CD14-positive monocyte (primary cell): ENCODE data around the gene MSI1. TPM values are rescaled to one million over a fixed set of nuclear protein-coding genes. Genes with fewer than 3 reads are reported as not detected.

Experiments
- DNase-seq, 3 donors: peaks; one replicate each; pipeline ENCODE4 v3.0.0-alpha.2; 2011 to 2022
- H2AFZ ChIP-seq: 2 replicates; pipeline ENCODE4 v1.6.0; 2012; ENCODE audit warnings: mild to moderate bottlenecking, low read depth, low read length, inconsistent platforms; ENCODE audit not compliant: insufficient read depth, poor library complexity, severe bottlenecking
- H3K27ac ChIP-seq, 2 donors: 1 replicate in 1 of 2; 2 replicates in 1 of 2; pipeline ENCODE4 v1.5.1; 2012 to 2013; ENCODE audit warnings: low read length in 2 of 2, control low read depth in 1 of 2, inconsistent platforms in 1 of 2, low read depth in 1 of 2, mild to moderate bottlenecking in 1 of 2
- H3K27me3 ChIP-seq, 2 donors: one replicate each; pipeline versions ENCODE4 v1.6.0 to v1.6.1; 2011 to 2013; ENCODE audit warnings: low read length in 2 of 2; ENCODE audit not compliant: control insufficient read depth in 2 of 2, insufficient read depth in 2 of 2
- H3K36me3 ChIP-seq, 2 donors: replicated peaks in 1 of 2; 1 replicate in 1 of 2; 2 replicates in 1 of 2; pipeline versions ENCODE4 v1.5.1 to v1.6.1; 2012 to 2013; ENCODE audit warnings: low read length in 2 of 2, control low read depth in 1 of 2, inconsistent platforms in 1 of 2, mild to moderate bottlenecking in 1 of 2; ENCODE audit not compliant: insufficient read depth in 2 of 2, control insufficient read depth in 1 of 2
- H3K4me1 ChIP-seq, 2 donors: 1 replicate in 1 of 2; 2 replicates in 1 of 2; pipeline versions ENCODE4 v1.5.1 to v1.6.1; 2012 to 2013; ENCODE audit warnings: low read length in 2 of 2, control low read depth in 1 of 2, inconsistent platforms in 1 of 2, mild to moderate bottlenecking in 1 of 2, moderate library complexity in 1 of 2; ENCODE audit not compliant: insufficient read depth in 2 of 2, control insufficient read depth in 1 of 2
- H3K4me2 ChIP-seq: replicated peaks from 2 replicates; pipeline ENCODE3; 2012; ENCODE audit warnings: low read length, moderate library complexity, mild to moderate bottlenecking; ENCODE audit not compliant: poor library complexity, severe bottlenecking; ENCODE audit errors: extremely low read depth
- H3K4me3 ChIP-seq, 3 experiments: fragments of 200-600 bp in 1 of 3; sonication (generic) in 1 of 3; replicated peaks in 1 of 3; 1 replicate in 2 of 3; 2 replicates in 1 of 3; pipeline ENCODE4 v1.5.1; 2011 to 2013; ENCODE audit warnings: low read length in 3 of 3, mild to moderate bottlenecking in 3 of 3, control low read depth in 2 of 3, low read depth in 2 of 3, inconsistent platforms in 1 of 3, moderate library complexity in 1 of 3
- H3K79me2 ChIP-seq: 2 replicates; pipeline ENCODE4 v1.6.0; 2012; ENCODE audit warnings: mild to moderate bottlenecking, control low read depth, inconsistent platforms, low read length, moderate library complexity; ENCODE audit not compliant: insufficient read depth
- H3K9ac ChIP-seq: 2 replicates; pipeline ENCODE4 v1.6.0; 2017; ENCODE audit warnings: low read length, mild to moderate bottlenecking; ENCODE audit not compliant: insufficient read depth, poor library complexity, severe bottlenecking
- H3K9me3 ChIP-seq, 2 donors: replicated peaks in 1 of 2; 1 replicate in 1 of 2; 2 replicates in 1 of 2; pipeline versions ENCODE4 v1.5.1 to v1.6.1; 2012 to 2013; ENCODE audit warnings: low read length in 2 of 2, control low read depth in 1 of 2; ENCODE audit not compliant: control insufficient read depth in 1 of 2, insufficient read depth in 1 of 2
- H4K20me1 ChIP-seq: 2 replicates; pipeline ENCODE4 v1.6.0; 2012; ENCODE audit warnings: mild to moderate bottlenecking, low read length, control low read depth, moderate library complexity; ENCODE audit not compliant: insufficient read depth
- H3K27ac Mint-ChIP-seq, 7 donors: one replicate each; pipeline ENCODE4 v1.8.0; 2020; ENCODE audit warnings: mild to moderate bottlenecking in 7 of 7, mixed read lengths in 7 of 7, moderate library complexity in 6 of 7, inconsistent platforms in 2 of 7
- H3K27me3 Mint-ChIP-seq, 3 donors: one replicate each; pipeline ENCODE4 v1.8.0; 2021 to 2022; ENCODE audit warnings: low read depth in 3 of 3, mild to moderate bottlenecking in 3 of 3, mixed read lengths in 3 of 3, moderate library complexity in 3 of 3, inconsistent platforms in 1 of 3
- H3K36me3 Mint-ChIP-seq, 2 donors: one replicate each; pipeline ENCODE4 v1.8.0; 2020; ENCODE audit warnings: mixed read lengths in 2 of 2, inconsistent platforms in 1 of 2, mild to moderate bottlenecking in 1 of 2
- H3K4me1 Mint-ChIP-seq: one replicate; pipeline ENCODE4 v1.8.0; 2020; ENCODE audit warnings: mild to moderate bottlenecking, mixed read lengths
- H3K4me3 Mint-ChIP-seq, 2 donors: one replicate each; pipeline ENCODE4 v1.8.0; 2020; ENCODE audit warnings: mild to moderate bottlenecking in 2 of 2, mixed read lengths in 2 of 2, moderate library complexity in 1 of 2
- H3K9me3 Mint-ChIP-seq, 7 donors: one replicate each; pipeline ENCODE4 v1.8.0; 2020 to 2022; ENCODE audit warnings: mixed read lengths in 7 of 7, mild to moderate bottlenecking in 6 of 7, moderate library complexity in 6 of 7, inconsistent platforms in 2 of 7
- WGBS: methylation state at CpG from one replicate; pipeline ENCODE4 v1.1.5; 2013; ENCODE audit warnings: missing lambda C conversion rate; ENCODE audit not compliant: insufficient coverage; 5-methylcytosine and 5-hydroxymethylcytosine counted together
- intact Hi-C, 2 donors: fragments of 100-400 bp; cut with micrococcal nuclease; formaldehyde crosslinking; loops; one replicate each; pipeline versions ENCODE4 v1.15.0 to v1.15.1; 2023
- polyA plus RNA-seq, 3 donors: library from polyadenylated mRNA; depleted of rRNA in 1 of 3; unstranded in 2 of 3; stranded (reverse) in 1 of 3; fragments of 300-500 nt in 2 of 3; fragments of >200 nt in 1 of 3; fragmentation: Illumina TruSeq in 2 of 3; gene quantifications; 1 replicate in 2 of 3; 2 replicates in 1 of 3; pipeline ENCODE4 v1.2.3, GENCODE V29; 2012 to 2021
- TF ChIP-seq, protein P1 (sequence below): fragments of 200-600 bp; IDR thresholded peaks from one replicate; pipeline ENCODE4 v1.8.0; 2022; ENCODE audit warnings: antibody characterized with exemption, mild to moderate bottlenecking

MSI1 gene
- polyA plus RNA-seq, 3 donors, result not detected

DNA sequence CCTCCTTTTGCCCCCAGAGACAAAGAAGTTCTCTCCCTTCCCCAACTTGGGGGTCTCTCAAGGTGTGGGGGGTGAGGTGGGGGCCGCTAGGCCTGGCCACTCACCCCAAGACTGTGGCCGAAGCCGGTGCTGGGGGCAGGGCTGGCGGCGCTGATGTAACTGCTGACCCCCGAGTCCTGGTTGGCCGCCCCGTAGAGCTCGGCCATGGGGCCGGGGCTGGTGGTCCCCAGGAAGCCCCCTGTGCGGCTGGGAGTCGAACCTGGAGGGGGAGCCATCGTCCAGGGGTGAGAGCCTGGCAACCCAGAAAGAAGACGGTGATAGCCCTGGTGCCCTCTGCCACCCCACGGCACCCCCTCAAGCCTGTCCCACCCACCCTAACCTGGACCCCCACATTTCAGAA lies 22.9 kb downstream of the MSI1 start:
- H3K4me1 ChIP-seq, result no peaks in the 10 kb centered on the region
- H2AFZ ChIP-seq, result no peak overlapping the region
- no peaks in the 10 kb centered on the region for H3K79me2 ChIP-seq
- TF ChIP-seq, protein P1, sequence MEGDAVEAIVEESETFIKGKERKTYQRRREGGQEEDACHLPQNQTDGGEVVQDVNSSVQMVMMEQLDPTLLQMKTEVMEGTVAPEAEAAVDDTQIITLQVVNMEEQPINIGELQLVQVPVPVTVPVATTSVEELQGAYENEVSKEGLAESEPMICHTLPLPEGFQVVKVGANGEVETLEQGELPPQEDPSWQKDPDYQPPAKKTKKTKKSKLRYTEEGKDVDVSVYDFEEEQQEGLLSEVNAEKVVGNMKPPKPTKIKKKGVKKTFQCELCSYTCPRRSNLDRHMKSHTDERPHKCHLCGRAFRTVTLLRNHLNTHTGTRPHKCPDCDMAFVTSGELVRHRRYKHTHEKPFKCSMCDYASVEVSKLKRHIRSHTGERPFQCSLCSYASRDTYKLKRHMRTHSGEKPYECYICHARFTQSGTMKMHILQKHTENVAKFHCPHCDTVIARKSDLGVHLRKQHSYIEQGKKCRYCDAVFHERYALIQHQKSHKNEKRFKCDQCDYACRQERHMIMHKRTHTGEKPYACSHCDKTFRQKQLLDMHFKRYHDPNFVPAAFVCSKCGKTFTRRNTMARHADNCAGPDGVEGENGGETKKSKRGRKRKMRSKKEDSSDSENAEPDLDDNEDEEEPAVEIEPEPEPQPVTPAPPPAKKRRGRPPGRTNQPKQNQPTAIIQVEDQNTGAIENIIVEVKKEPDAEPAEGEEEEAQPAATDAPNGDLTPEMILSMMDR, result no peak
- H3K27ac ChIP-seq, result no peak overlapping the region
- H3K4me1 Mint-ChIP-seq, result no peaks in the 10 kb centered on the region
- H3K4me3 Mint-ChIP-seq, result no peak overlapping the region
- WGBS, result 96% methylated on average over 12 of the region's 15 CpGs
- H4K20me1 ChIP-seq, result no peaks in the 10 kb centered on the region
- H3K9me3 ChIP-seq, result no peaks in the 10 kb centered on the region
- H3K27me3 Mint-ChIP-seq, result peaks cover 7 to 8% (median 7%) of the 10 kb centered on the region in 3 donors
- H3K9me3 Mint-ChIP-seq, result peaks cover 0 to 4% (median 0%) of the 10 kb centered on the region in 7 donors
- H3K4me3 ChIP-seq, result no peak overlapping the region
- H3K4me2 ChIP-seq, result no peak overlapping the region
- H3K36me3 Mint-ChIP-seq, result no peaks in the 10 kb centered on the region
- H3K9ac ChIP-seq, result no peak overlapping the region
- no peak for DNase-seq
- H3K27me3 ChIP-seq, result peaks cover 0 to 2% of the 10 kb centered on the region in 2 donors
- H3K36me3 ChIP-seq, result no peaks in the 10 kb centered on the region
- no peak overlapping the region for H3K27ac Mint-ChIP-seq
- intact Hi-C loops, result no loop called here

GRCh38 chr12:120343692-120344091 lies 25.3 kb downstream of the MSI1 start:
- no peaks in the 10 kb centered on the region for H3K27me3 ChIP-seq
- H3K4me2 ChIP-seq, result no peak overlapping the region
- H3K27ac Mint-ChIP-seq, result no peak overlapping the region
- intact Hi-C loops, result no loop called here
- H3K9me3 Mint-ChIP-seq, result peaks cover 0 to 7% (median 0%) of the 10 kb centered on the region in 7 donors
- peaks cover 4 to 7% (median 7%) of the 10 kb centered on the region in 3 donors for H3K27me3 Mint-ChIP-seq
- no peak overlapping the region for H3K9ac ChIP-seq
- no peaks in the 10 kb centered on the region for H3K36me3 Mint-ChIP-seq
- H3K4me3 Mint-ChIP-seq, result no peak overlapping the region
- H3K27ac ChIP-seq, result no peak overlapping the region
- H3K36me3 ChIP-seq, result no peaks in the 10 kb centered on the region
- no peak overlapping the region for H3K4me3 ChIP-seq
- H3K4me1 ChIP-seq, result no peaks in the 10 kb centered on the region
- H2AFZ ChIP-seq, result no peak overlapping the region
- no peaks in the 10 kb centered on the region for H3K9me3 ChIP-seq
- 93% methylated on average over 3 of the region's 8 CpGs for WGBS
- no peaks in the 10 kb centered on the region for H3K4me1 Mint-ChIP-seq
- H4K20me1 ChIP-seq, result no peaks in the 10 kb centered on the region
- DNase-seq, result no peak
- TF ChIP-seq, protein P1, result no peak
- no peaks in the 10 kb centered on the region for H3K79me2 ChIP-seq
